GM23248 (cell line): Measurements from ENCODE around the gene GORASP1. TPM values are rescaled to one million over a fixed set of nuclear protein-coding genes. Genes with fewer than 3 reads are reported as not detected.

Source experiments
- DNase-seq: peaks from one replicate; pipeline ENCODE4 v3.0.0-alpha.2; 2015
- H2AFZ ChIP-seq: fragments of 200-600 bp; sonication (generic); 2 replicates; pipeline ENCODE4 v1.6.1; 2016; ENCODE audit warnings: antibody characterized with exemption
- H3F3A ChIP-seq: fragments of 200-600 bp; sonication (generic); 2 replicates; pipeline ENCODE4 v1.6.1; 2016; ENCODE audit warnings: mild to moderate bottlenecking, antibody characterized with exemption, mixed run types; ENCODE audit not compliant: insufficient read depth
- H3K27ac ChIP-seq: fragments of 200-600 bp; sonication (generic); 2 replicates; pipeline ENCODE4 v1.5.1; 2016; ENCODE audit warnings: mild to moderate bottlenecking
- H3K27me3 ChIP-seq: fragments of 200-600 bp; sonication (generic); replicated peaks from 2 replicates; pipeline ENCODE4 v1.6.1; 2016; ENCODE audit warnings: mild to moderate bottlenecking; ENCODE audit not compliant: insufficient read depth
- H3K36me3 ChIP-seq: fragments of 200-600 bp; sonication (generic); 2 replicates; pipeline ENCODE4 v1.6.1; 2016; ENCODE audit warnings: low read depth, mild to moderate bottlenecking
- H3K4me1 ChIP-seq: fragments of 200-600 bp; sonication (generic); 2 replicates; pipeline ENCODE4 v1.6.1; 2016; ENCODE audit warnings: mild to moderate bottlenecking; ENCODE audit not compliant: insufficient read depth
- H3K4me2 ChIP-seq: fragments of 200-600 bp; sonication (generic); one replicate; pipeline ENCODE4 v1.6.1; 2016; ENCODE audit warnings: mild to moderate bottlenecking; ENCODE audit not compliant: unreplicated experiment
- H3K4me3 ChIP-seq: fragments of 200-600 bp; sonication (generic); 2 replicates; pipeline ENCODE4 v1.5.1; 2016; ENCODE audit warnings: mild to moderate bottlenecking
- H3K79me2 ChIP-seq: fragments of 200-600 bp; sonication (generic); 2 replicates; pipeline ENCODE4 v1.6.1; 2016; ENCODE audit warnings: mild to moderate bottlenecking; ENCODE audit not compliant: insufficient read depth
- H3K9ac ChIP-seq: fragments of 200-600 bp; sonication (generic); 2 replicates; pipeline ENCODE4 v1.6.1; 2016; ENCODE audit warnings: mild to moderate bottlenecking
- H3K9me2 ChIP-seq: fragments of 200-600 bp; sonication (generic); 2 replicates; pipeline ENCODE4 v1.6.1; 2016; ENCODE audit warnings: mixed run types, mild to moderate bottlenecking, moderate library complexity; ENCODE audit not compliant: insufficient read depth
- H3K9me3 ChIP-seq: fragments of 200-600 bp; sonication (generic); one replicate; pipeline ENCODE4 v1.6.1; 2017; ENCODE audit warnings: low read depth
- H4K20me1 ChIP-seq: fragments of 200-600 bp; sonication (generic); 2 replicates; pipeline ENCODE4 v1.6.0; 2016; ENCODE audit not compliant: insufficient read depth
- EZH2 ChIP-seq: fragments of 200-600 bp; sonication (generic); IDR thresholded peaks from 2 replicates; pipeline ENCODE4 v1.6.1; 2018; ENCODE audit warnings: antibody characterized with exemption, mild to moderate bottlenecking; ENCODE audit not compliant: insufficient read depth, poor library complexity, severe bottlenecking
- EZH2phosphoT487 ChIP-seq: fragments of 200-600 bp; sonication (generic); IDR thresholded peaks from 2 replicates; pipeline ENCODE4 v1.6.1; 2018; ENCODE audit warnings: antibody characterized with exemption, moderate library complexity, mild to moderate bottlenecking, low read depth; ENCODE audit not compliant: insufficient read depth
- in situ Hi-C: fragments of 300-500 bp; cut with MboI; formaldehyde crosslinking; loops from 2 replicates; pipeline ENCODE4 v1.15.0; 2020
- microRNA-seq: library from miRNA; unstranded; fragments of <30 nt; microRNA quantifications from one replicate; pipeline ENCODE4, GENCODE V29; 2016; ENCODE audit warnings: borderline number of aligned reads
- polyA plus RNA-seq: library from polyadenylated mRNA; unstranded; fragments of >200 nt; fragmentation: Nextera tagmentation; extraction: Ambion mirVana; gene quantifications from 2 replicates; pipeline ENCODE4 v1.2.1, GENCODE V29; 2016
- total RNA-seq: library from RNA; depleted of rRNA; stranded (reverse); fragments of >200 nt; shearing (Covaris generic); gene quantifications from 2 replicates; pipeline ENCODE4 v1.2.3, GENCODE V29; 2014; rRNA removed

Gene GORASP1
- total and polyA plus RNA-seq, 2 experiments from 2014 or later: 33.1 to 63.8 TPM

DNA sequence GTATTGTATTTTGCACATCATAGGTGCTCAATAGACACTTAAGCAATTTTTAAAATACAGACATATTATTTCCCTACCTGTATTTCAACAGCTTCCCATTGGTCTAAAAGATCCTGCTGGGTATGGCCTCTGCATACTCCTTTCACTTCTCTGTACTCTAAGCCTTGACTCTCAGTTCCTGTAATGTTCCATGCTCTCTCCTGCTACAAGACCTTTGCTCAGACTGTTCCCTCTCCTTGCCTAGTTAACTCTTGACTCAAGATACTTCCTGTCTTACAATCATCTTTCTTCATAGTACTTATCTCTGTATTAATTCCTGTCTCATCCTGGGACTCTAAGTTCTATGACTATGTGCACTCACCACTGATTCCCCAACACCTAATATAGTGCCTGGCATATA is 57.4 kb downstream of the GORASP1 start:
- H3K27me3 ChIP-seq: 0 out of 2 replicates have a peak, but pooled peaks cover 5% of the 10 kb centered on the region
- no peak overlapping the region for H3K9ac ChIP-seq
- no peak overlapping the region for H3K4me2 ChIP-seq
- no peaks in the 10 kb centered on the region for H3K9me2 ChIP-seq
- no peaks in the 10 kb centered on the region for H3F3A ChIP-seq
- no peak overlapping the region for H3K4me3 ChIP-seq
- peaks cover 31% of the 10 kb centered on the region for H3K79me2 ChIP-seq
- H4K20me1 ChIP-seq: no peaks in the 10 kb centered on the region
- H3K4me1 ChIP-seq: peaks cover 5% of the 10 kb centered on the region; the same call in 1 of the 2 replicates
- no peaks in the 10 kb centered on the region for H3K36me3 ChIP-seq
- no peak for TF ChIP-seq EZH2
- TF ChIP-seq EZH2phosphoT487: no peak
- H2AFZ ChIP-seq: no peak overlapping the region
- no peaks in the 10 kb centered on the region for H3K9me3 ChIP-seq
- in situ Hi-C loops: no loop called here
- H3K27ac ChIP-seq: no peak overlapping the region
- DNase-seq: no peak

Small RNAs within 50 kb of the gene (microRNA-seq; reads per million reads assigned to microRNA genes)
- 1.5 reads per million for gene MIR6822

Other genes starting within 250 kb of the GORASP1 start
- not detected in 2 replicates for gene SCN11A, start 55.7 kb downstream of the GORASP1 start, total RNA-seq
- not detected in 2 replicates for gene SCN11A, start 55.7 kb downstream of the GORASP1 start, polyA plus RNA-seq
- gene WDR48, start 55.6 kb downstream of the GORASP1 start, total RNA-seq: 25.7 and 30.5 TPM in 2 replicates
- gene WDR48, start 55.6 kb downstream of the GORASP1 start, polyA plus RNA-seq: 28.9 and 29.7 TPM in 2 replicates
- gene TTC21A, start 53 bp upstream of the GORASP1 start, total RNA-seq: 0.25 and 1.2 TPM in 2 replicates
- 0.76 and 0.94 TPM in 2 replicates for gene TTC21A, start 53 bp upstream of the GORASP1 start, polyA plus RNA-seq
- gene CSRNP1, start 46.0 kb upstream of the GORASP1 start, total RNA-seq: 22.5 and 23.1 TPM in 2 replicates
- gene CSRNP1, start 46.0 kb upstream of the GORASP1 start, polyA plus RNA-seq: 14.2 and 16.4 TPM in 2 replicates
- not detected in 2 replicates for gene XIRP1, start 85.0 kb upstream of the GORASP1 start, total RNA-seq
- gene XIRP1, start 85.0 kb upstream of the GORASP1 start, polyA plus RNA-seq: not detected in 2 replicates
- not detected in 2 replicates for gene CX3CR1, start 172.4 kb upstream of the GORASP1 start, total RNA-seq
- not detected in 2 replicates for gene CX3CR1, start 172.4 kb upstream of the GORASP1 start, polyA plus RNA-seq
- not detected in 2 replicates for gene CCR8, start 222.1 kb upstream of the GORASP1 start, total RNA-seq
- not detected in 2 replicates for gene CCR8, start 222.1 kb upstream of the GORASP1 start, polyA plus RNA-seq